SKM-1 (cell line): ENCODE data around the gene CNN2.
A peak's percentile ranks its signal among the peaks of the same experiment; 100 is the strongest.

Source experiments
- DNase-seq: peaks from one replicate; lab custom pipeline; 2025; ENCODE audit not compliant: unreplicated experiment; lab: John Stamatoyannopoulos, UW

The CNN2 gene

GRCh38 chr19:1064661-1065605, 38.5 kb downstream of the CNN2 start:
- DNase-seq: no peak

- DNase-seq: no peak
These were observed 39.2 kb downstream of the CNN2 start for GRCh38 chr19:1065606-1066109.

- DNase-seq: no peak
These were observed 39.9 kb downstream of the CNN2 start for GRCh38 chr19:1066251-1066747.

- DNase-seq: peak; percentile 29
These were observed 40.4 kb downstream of the CNN2 start, which contains the start of gene ARHGAP45 for GRCh38 chr19:1066748-1067340. TSS of gene ARHGAP45 (plus strand) at chr19:1067167. CDS start at chr19:1067406, 239 bp downstream.

- DNase-seq: no peak
These were observed 41.0 kb downstream of the CNN2 start for GRCh38 chr19:1067341-1067957.

GRCh38 chr19:1068009-1069001, 41.9 kb downstream of the CNN2 start:
- DNase-seq: peak; percentile 36

- peak; percentile 86 for DNase-seq
These were observed 42.8 kb downstream of the CNN2 start for GRCh38 chr19:1069009-1069779.

- no peak for DNase-seq
These were observed 44.1 kb downstream of the CNN2 start for GRCh38 chr19:1070576-1070930.

GRCh38 chr19:1070931-1071791, 44.8 kb downstream of the CNN2 start:
- no peak for DNase-seq

GRCh38 chr19:1072371-1073015, 46.1 kb downstream of the CNN2 start:
- DNase-seq: no peak

GRCh38 chr19:1073063-1073955, 46.9 kb downstream of the CNN2 start:
- DNase-seq: no peak

GRCh38 chr19:1073956-1074517, 47.6 kb downstream of the CNN2 start:
- no peak for DNase-seq

- DNase-seq: no peak
These were observed 48.3 kb downstream of the CNN2 start for GRCh38 chr19:1074544-1075283.

- no peak for DNase-seq
These were observed 49.6 kb downstream of the CNN2 start for GRCh38 chr19:1076046-1076386.

GRCh38 chr19:1076951-1077350, 50.5 kb downstream of the CNN2 start:
- peak; percentile 35 for DNase-seq

- no peak for DNase-seq
These were observed 53.2 kb downstream of the CNN2 start for GRCh38 chr19:1079566-1080111.
